ENCODE results near the gene SRP14.
A peak's percentile ranks its signal among the peaks of the same experiment; 100 is the strongest.
"Not testable (repeated sequence)": the region's sequence is repeated elsewhere in the genome, so short reads cannot be mapped to it uniquely, and the experiment has no call there.

The SRP14 gene

DNA sequence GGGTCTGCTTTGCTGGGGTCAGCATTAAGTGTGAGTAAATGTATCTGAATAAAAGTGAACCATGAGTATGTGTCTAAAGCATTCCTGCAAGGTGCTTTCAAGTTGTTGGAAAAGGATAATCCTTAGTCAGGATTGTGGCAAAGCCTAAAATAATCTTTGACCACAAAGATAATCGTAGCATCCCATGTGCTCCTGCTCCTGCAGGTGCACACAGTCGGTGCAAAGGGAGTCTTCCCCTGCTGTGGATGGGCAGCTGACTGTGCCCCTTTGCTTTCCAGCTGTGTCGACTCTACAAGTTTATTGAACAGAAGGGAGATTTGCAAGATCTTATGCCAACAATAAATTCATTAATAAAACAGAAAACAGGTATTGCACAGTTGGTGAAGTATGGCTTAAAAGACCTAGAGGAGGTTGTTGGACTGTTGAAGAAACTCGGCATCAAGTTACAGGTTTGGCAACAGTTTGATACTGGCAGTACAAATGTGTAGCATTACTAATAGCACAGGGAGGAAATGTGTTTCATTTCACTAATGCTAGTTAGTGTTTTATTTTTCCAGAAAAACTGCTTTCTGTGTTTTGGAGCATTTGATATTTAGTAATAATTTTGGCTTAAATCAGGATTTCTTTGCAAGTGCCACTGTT is 22.6 kb downstream of the SRP14 start:
- peak; percentile 44 for DNase-seq

DNA sequence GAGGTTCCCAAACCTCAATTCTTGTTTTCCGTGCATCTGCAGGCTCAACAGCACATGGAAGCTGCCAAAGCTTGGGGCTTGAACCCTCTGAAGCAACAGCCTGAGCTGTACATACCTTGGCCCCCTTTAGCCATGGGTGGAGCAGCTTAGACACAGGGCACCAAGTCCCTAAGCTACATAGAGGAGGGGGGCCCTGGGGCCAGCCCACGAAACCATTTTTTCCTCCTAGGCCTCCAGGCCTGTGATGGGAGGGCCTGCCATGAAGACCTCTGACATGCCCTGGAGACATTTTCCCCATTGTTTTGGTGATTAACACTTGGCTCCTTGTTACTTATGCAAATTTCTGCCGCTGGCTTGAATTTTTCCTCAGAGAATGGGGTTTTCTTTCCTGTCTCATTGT is 24.6 kb downstream of the SRP14 start:
- no peak for DNase-seq

GRCh38 chr15:40013372-40013771 is 25.6 kb downstream of the SRP14 start:
- not testable (repeated sequence) for DNase-seq

DNA sequence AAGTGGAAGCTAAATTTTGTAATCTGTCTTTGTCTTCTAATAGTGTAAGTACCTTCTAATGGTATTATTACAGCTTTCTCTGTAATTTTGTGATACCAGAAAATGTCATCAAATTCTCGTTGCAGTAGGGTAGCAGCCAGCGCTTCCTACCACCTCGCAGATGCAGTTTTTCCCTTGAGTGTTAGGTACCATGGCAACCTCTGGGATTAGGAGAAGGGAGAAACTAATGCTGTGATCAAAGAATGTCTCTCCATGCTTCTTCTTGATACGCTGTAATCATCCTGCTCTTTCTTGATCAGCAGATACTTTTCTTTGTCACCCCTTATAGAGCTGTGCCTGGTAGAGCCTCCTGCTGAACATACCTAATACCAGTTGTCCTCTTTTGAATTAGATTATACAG is 27.7 kb downstream of the SRP14 start:
- no peak for DNase-seq

GRCh38 chr15:40010686-40011085 is 28.3 kb downstream of the SRP14 start:
- no peak for DNase-seq

- no peak for DNase-seq
Observed at GRCh38 chr15:40008061-40008765, 30.8 kb downstream of the SRP14 start.

- DNase-seq: no peak
Observed at GRCh38 chr15:40006646-40007045, 32.3 kb downstream of the SRP14 start.

- DNase-seq: no peak
Observed at GRCh38 chr15:40006003-40006402, 33.0 kb downstream of the SRP14 start.

- no peak for DNase-seq
Observed at GRCh38 chr15:40003116-40003916, 35.7 kb downstream of the SRP14 start.

DNA sequence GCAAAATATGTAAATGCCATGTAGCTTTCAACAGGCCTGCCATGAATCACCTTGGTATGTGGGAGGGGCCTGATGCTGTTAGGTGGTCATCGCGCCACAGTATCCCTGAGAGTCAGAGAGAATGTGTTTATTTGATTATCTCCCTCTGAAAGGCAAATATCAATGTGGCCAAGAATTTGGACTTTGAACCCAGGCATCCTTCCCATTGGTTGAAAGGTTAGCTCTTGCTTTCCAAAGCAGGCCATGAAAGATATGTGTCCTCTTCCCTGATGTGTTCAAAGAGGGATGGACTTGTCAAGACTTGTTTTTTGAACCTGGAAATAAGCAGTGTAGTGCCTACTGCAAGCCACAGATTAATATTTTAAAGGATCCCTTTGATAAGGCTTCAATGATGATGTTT is 36.7 kb downstream of the SRP14 start:
- DNase-seq: no peak

DNA sequence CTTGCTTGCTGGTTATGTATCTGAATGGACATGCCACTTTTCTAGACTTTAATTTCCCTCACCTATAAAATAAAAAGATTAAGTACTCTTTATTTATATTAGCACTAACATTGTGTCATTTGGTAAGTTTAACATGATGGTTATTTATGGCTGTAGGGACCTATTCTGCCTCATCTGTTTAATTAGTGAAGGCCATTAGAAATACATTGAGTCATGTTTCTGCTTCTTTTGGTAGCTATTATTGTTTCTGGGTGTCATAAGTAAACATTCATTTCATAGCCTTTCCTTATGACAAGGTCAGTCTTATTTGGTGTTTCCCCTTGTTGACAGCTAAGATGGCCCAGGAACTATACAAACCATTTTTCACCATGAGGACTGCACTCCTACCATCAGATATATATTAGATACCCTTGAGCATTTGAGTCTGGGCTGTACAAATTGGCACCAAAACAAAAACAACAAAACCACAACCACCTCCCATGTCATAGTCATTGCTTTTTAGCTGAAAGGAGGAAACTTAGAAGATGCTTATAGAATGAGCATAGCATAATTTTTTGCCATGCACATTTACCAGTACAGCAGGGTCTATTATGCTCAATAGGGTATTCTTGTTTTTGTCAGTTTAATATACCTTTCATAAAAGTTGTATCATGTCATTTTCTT is 39.3 kb downstream of the SRP14 start:
- no peak for DNase-seq

- DNase-seq: peak; percentile 49
Observed at GRCh38 chr15:39998511-39999077, 40.4 kb downstream of the SRP14 start.

GRCh38 chr15:39997639-39998038 is 41.3 kb downstream of the SRP14 start:
- DNase-seq: no peak

DNA sequence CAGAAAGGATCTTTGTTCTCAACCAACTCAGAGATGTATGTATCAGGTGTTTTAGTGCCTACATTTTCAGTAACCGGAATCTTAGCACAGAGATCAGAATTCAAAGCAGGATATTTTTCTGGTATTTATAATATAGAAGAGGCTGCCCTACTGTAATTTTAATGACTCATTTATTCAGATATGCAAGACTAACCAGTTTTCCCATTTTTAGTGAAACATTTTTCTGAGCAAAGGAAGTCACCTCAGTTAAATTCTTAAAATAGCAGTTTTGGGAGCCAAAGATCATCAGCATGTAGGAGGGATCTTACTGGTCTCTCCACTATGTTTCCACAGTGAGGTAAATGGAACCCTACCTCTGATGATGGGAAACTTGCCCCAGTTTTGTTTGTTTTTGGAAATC is 42.0 kb downstream of the SRP14 start:
- no peak for DNase-seq

GRCh38 chr15:39996228-39996627 is 42.8 kb downstream of the SRP14 start:
- DNase-seq: not testable (repeated sequence)

GRCh38 chr15:39992953-39993352 is 46.0 kb downstream of the SRP14 start:
- not testable (repeated sequence) for DNase-seq

DNA sequence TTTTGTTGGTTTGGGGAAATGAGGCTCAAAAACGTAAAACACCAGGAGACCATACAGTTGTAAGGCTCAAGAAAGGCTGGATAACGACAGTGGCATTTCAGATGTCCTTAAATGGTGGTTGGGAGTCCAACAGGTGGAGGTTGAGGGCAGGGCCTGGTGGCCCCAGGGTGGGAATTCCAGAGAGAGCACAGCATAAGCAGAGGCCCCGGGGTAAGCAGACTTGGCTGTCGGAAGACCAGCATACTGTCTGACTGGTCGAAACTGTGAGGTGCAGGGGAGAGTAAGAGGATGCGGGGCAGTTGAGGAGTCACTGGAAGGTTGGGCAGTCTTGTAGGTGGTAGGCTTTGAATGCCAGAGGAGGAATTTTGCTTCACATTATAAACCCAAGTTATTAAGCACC is 48.3 kb downstream of the SRP14 start:
- DNase-seq: no peak

DNA sequence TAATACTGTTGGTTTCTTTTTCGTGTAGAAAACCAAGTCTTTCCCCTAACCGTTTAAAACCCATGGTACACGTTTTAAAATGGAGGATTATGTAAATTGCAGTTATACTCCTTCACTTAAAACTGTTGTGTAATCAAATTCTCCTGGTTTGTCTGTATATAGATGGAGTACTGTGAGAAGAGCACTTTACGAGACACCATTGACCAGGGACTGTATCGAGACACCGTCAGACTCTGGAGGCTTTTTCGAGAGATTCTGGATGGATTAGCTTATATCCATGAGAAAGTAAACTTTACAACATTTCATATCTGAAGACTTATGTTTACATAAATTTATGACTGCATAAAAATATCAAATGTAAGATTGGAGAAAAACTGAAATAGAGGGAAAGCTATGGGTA is 51.2 kb downstream of the SRP14 start:
- DNase-seq: no peak
